VCaP (cell line): ENCODE measurements around the gene VPS13C.

Source experiments
- H3K27ac ChIP-seq: fragments of 450-650 bp; 2 replicates; pipeline ENCODE4 v1.5.1; 2017
- TF ChIP-seq, protein P1 (sequence below): fragments of 450-650 bp; conservative IDR thresholded peaks from 2 replicates; pipeline ENCODE4 v1.5.1; 2017; ENCODE audit warnings: mild to moderate bottlenecking, moderate library complexity

Gene VPS13C

DNA sequence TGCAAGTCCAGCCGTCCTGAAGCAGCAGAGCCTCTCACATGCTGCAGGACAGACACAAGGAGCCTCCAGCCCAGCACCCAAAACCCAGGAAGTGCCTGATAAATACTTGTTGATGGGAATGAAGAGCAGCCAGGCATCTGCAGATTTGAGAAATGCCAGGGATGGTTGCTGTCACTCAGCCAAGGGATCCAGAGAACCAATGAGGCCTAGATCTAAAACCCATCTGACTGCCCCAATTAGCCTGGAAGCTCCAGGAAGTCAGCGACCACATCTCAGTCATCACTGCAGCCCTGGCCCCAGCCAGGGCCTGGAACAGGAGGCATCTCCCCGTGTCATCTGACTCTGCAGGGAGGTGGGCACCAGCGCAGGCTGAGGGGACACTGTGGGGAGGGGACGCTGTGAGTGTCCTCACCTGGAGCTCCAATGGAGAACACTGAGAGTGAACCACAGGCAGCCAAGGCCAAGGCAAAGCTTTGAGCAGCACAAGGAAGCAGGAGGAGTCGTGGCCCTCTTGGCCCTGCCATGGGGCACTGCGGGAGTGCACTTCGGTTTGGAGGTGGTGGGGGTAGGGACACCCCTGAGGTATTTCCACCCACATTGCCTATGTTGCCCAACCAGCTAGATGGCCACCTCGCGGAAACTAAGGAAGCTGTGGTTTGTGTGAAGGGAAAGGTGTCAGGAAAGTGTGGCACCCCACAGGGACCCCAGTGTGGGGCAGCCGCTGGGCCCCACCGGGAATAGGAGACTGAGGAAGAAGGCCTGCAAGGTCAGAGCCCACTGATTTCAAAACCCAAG lies 229.5 kb downstream of the VPS13C start:
- H3K27ac ChIP-seq, result no peak overlapping the region
- TF ChIP-seq, protein P1, sequence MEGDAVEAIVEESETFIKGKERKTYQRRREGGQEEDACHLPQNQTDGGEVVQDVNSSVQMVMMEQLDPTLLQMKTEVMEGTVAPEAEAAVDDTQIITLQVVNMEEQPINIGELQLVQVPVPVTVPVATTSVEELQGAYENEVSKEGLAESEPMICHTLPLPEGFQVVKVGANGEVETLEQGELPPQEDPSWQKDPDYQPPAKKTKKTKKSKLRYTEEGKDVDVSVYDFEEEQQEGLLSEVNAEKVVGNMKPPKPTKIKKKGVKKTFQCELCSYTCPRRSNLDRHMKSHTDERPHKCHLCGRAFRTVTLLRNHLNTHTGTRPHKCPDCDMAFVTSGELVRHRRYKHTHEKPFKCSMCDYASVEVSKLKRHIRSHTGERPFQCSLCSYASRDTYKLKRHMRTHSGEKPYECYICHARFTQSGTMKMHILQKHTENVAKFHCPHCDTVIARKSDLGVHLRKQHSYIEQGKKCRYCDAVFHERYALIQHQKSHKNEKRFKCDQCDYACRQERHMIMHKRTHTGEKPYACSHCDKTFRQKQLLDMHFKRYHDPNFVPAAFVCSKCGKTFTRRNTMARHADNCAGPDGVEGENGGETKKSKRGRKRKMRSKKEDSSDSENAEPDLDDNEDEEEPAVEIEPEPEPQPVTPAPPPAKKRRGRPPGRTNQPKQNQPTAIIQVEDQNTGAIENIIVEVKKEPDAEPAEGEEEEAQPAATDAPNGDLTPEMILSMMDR, result no peak

DNA sequence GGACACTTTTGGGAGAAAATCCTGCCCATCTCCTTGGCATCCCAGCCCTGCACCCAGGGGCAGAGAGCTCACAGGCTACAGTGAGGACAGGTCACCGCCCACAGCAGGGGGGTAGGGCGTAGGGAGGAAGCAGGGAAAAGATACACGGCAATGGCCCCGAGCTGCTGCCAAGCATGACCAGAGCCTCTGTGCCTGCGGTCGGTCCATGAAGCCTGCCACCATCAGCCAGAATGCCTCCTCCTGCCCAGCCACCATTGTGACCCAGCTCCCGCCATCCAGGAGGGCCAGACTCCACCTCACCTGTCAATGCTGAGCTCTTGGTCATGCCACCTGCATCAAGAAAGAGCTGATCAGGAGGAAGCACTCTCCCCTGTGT lies 230.7 kb downstream of the VPS13C start:
- TF ChIP-seq, protein P1, result no peak
- H3K27ac ChIP-seq, result no peak overlapping the region

DNA sequence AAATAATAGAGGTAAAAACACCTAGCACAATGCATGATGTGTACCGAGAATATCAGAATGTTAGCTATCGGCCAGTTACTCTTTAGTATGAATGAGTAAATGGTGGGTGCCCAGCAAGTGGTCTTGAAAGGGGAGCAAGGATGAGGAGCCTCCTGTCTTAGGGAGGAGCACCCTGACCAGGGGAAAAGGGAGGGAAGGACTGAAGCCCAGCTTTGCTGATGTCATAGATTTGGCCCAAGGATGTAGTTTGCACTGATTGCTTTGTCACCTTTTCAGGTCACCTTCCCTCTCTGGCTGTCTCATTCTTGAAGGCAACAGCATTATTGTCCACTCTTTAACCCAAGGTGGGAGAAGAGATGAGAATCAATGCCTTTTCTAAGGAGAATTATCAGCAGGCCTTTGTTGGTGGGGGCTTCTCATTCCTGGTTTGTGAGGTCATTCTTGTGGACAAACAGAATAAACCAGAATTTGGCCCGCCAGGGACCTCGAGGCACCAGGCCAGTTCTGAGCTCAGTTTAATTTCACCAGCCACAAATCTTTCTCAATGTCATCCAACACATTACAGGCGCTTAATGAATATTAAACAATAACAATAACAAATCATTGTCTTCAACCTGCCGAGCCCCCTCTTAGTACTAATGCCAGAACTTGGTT lies 231.3 kb downstream of the VPS13C start:
- no peak overlapping the region for H3K27ac ChIP-seq
- TF ChIP-seq, protein P1, result no peak

DNA sequence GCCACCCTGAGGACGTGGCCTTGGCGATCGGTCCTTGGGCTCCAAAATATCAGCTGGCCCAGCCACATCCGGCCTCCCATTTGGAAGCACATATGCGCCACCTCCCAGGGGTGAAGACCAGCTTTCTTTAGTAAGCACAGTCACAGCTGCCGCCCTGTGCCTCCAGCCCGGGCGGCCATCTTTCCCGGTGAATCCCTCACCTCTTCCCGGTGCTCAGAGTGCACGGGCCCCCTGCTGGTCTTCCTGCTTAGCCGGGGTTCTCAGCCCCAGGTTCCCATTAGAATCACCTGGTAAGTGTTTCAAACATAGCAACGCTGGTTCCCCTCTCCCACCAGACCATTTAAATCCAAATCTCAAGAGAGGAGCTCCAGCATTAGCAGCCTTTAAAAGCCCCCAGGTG lies 232.2 kb downstream of the VPS13C start:
- TF ChIP-seq, protein P1, result peak; percentile 27; the same call in 1 of the 2 replicates
- H3K27ac ChIP-seq, result no peak overlapping the region

DNA sequence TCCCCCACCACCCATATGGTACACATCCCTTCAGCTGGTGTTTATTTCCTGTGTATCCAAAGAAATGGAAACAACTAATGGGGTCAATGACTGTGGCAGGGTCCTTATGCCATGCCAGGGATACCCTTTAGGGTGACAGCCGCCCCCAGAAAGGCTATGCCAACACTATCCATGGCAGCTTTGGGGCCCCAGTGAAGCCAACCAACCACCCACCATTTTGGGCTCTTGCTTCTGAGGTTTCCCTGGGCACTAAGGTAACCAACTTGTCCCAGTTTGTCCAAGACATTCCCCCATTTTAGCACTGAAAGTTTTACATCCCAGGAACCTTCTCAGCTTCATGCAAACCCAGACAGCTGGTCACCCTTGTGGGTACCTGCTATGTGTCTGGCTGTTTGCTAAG lies 233.1 kb downstream of the VPS13C start:
- TF ChIP-seq, protein P1, result no peak
- no peak overlapping the region for H3K27ac ChIP-seq

DNA sequence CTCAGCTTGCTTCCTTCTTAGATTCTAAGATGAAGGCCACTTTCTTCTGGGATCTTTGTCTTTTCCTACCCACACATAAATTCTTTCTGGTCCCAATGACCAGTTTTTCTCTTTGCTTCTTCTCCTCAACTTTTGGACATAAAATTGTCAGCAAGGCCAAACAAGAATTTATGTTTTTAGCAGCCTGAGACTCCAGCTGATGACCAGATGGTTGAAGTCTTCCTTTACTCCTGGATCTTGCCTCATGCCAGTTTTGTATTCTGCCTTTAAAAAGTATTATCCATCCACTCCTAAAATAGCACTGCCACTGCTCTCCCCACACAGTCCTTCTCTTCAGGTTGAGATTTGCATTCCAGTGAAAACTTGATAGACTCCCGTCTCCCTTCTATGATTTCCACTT lies 236.0 kb downstream of the VPS13C start:
- TF ChIP-seq, protein P1, result no peak
- no peak overlapping the region for H3K27ac ChIP-seq

DNA sequence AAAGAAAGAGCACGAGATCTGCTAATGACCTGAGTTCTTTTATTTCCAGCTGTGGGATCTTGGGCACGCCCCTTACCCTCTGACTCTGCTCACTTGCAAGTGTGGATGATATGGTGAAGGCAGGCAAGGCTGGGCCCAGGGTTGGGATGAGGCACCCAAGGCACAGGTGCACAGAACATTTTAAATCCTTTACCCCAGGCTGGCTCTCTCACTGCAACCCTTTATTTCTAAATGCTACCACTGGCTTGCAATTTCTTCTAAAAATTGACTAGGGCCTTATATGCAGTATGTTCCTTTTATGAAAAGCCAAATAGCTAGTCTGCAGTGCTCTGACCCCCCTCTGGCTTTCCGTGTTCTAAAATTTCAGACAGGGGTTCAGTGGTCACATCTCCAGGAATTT lies 237.7 kb downstream of the VPS13C start:
- H3K27ac ChIP-seq, result no peak overlapping the region
- TF ChIP-seq, protein P1, result no peak
